Stimulated activated CD4-positive, alpha-beta T cell treated with anti-CD3 and anti-CD28 coated beads, TNF-alpha, amount 100 ng/mL, for 1 hour (primary cell): ENCODE measurements around the gene CD44.

Experiments used
- DNase-seq, 3 donors: peaks; one replicate each; pipeline ENCODE4 v3.0.0-alpha.2; 2020; ENCODE audit warnings: low read depth in 3 of 3, low spot score in 1 of 3

CD44 gene

DNA sequence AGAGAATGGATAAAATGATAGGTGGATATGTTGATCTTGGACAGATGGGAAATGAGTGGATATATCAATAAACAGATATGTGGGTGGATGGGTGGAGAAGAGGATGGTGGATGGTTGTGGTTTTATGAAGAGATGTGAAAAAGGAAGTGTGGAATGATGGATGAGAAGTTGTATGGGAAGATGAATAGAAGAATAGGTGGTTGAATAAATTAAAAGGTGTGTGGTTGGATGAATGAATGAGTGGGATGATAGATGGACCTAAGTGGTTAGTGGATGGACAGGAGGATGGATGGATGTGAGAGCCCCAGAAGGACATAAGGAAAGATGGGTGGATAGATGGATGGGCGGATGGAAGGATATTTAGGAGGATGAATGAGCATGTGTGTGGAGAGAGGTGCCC, 913 bp upstream of the CD44 start:
- no peak for DNase-seq

DNA sequence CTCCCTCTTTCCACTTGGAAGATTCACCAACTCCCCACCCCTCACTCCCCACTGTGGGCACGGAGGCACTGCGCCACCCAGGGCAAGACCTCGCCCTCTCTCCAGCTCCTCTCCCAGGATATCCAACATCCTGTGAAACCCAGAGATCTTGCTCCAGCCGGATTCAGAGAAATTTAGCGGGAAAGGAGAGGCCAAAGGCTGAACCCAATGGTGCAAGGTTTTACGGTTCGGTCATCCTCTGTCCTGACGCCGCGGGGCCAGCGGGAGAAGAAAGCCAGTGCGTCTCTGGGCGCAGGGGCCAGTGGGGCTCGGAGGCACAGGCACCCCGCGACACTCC, 397 bp upstream of the CD44 start:
- DNase-seq: no peak

DNA sequence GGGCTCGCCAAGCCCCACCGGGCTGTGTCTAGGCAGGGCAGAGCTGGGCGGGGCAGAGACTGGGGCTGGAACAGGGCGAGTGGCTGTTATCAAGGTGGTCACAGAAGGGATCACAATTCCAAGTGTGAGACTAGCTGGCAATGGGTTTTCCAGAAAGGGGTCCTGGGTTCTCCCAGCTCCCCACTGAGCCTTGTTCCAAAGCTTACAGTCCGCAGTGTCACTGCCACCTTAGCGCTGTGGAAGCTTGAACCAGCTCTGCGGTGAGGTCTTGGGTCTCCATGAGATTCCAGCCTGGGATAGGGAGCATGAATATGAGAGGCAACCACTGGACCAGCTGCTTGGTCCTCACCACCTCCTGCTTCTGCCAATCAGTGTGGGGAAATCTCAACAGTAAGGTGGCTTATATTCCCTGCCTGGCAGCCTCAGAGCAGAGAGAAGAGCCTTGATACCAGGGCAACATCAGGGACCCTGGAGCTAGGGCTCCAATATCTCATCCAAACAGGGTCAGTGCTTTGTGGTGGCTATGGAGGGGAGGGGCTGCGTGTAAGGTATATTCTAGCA, 831 bp downstream of the CD44 start:
- no peak for DNase-seq

DNA sequence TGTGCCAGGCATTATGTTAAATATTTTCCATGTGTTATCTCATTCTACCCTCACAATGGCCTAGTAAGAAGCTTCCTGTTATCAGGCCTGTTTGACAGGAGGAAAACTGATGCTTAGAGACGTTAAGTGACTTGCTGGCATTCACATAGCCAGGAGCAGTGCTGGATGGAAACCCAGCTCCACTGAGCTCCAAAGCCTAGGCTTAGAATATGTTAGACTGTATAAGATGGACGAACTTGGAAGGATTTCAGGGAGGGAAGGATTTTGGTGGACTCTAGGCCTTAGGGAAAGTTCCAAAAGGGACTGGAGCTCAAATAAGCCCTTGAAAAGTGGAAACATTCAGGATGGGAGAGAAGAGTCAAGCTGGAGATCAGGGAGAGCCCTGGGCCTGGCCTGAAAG, 2.1 kb downstream of the CD44 start:
- DNase-seq: no peak

DNA sequence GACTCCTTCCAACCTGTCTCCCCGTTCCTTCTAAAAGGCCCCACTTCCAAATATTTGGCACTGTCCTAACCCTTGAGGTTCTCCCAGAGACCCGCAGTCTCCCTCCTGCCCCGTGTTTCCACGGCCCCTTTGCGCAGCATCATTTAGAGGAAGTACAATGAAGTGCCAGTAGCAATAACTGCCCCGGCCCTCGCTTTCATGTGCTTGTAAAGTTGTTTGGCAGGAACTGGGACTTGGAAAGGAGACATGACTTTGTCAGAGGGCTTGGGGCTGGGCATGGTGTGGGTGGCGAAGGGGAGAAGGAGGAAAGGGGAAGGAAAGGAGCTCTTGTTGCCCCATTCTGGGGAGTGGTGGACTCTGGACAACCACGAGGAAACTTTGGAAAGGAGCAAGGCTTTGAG, 2.6 kb downstream of the CD44 start:
- no peak for DNase-seq

DNA sequence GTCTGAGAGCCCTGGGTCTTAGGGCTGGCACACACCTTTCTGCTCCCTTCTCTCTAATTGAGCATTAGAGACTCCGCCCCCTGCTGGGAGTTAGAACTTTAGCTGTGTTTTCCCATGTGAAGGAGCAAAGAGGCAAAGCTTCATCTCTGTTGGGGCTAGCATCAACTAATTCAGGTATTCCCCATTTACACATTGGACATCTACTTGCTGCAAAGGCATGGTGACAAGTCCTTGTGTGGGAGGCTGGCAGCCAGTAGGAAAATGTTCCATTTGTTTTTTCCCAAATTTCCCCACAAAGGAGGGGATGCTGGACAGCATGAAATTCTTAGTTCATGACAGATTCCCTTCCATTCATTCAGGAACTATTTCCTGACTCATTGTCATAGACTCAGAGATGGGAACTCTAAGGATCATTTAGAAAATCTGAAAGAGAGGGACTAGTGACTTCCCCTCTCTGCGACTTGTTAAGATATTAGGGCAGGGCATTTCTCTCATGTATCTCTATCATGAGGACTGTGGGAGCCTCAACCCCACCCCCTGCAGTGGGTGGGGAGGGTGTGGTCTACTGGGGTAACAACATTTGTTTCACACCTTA, 3.6 kb downstream of the CD44 start:
- no peak for DNase-seq

DNA sequence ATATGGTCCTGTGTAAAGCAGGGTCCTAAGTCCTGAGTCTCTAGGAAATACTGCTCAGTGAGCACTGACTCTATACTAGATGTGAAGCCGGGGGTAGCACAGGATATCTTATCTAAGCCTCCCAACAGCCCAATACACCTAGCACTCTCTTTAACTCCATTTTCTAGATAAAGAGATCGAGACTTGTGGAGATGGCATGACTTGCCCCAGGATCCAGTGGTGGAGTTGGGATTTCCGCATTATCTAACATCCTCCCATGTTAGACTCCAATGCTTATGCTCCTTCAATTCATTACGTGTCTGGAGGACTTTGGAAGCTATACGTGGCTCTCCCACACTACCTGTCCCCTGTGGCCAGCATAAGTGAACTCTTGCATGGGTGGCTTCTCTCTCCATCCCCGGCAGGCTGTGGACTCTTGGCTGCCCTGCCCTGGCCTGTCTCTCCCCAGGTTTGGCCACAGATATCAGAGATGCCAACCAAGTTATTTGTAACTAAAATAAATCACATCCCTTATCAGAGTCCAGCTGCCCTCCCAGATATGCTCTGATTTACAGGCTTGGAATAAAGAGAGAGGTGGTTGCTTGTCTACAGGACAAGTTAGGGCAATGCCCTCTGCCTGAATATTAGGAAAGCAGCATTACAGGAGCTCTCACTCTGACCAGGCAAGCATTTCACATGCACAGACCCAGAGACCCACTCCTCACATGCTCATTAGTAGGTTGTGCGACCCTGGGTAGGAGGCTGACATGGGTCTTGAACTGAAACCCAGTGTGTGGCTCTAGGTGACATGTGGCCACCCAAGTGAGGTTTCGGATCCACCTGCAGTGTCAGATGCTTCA, 4.5 kb downstream of the CD44 start:
- DNase-seq: no peak

DNA sequence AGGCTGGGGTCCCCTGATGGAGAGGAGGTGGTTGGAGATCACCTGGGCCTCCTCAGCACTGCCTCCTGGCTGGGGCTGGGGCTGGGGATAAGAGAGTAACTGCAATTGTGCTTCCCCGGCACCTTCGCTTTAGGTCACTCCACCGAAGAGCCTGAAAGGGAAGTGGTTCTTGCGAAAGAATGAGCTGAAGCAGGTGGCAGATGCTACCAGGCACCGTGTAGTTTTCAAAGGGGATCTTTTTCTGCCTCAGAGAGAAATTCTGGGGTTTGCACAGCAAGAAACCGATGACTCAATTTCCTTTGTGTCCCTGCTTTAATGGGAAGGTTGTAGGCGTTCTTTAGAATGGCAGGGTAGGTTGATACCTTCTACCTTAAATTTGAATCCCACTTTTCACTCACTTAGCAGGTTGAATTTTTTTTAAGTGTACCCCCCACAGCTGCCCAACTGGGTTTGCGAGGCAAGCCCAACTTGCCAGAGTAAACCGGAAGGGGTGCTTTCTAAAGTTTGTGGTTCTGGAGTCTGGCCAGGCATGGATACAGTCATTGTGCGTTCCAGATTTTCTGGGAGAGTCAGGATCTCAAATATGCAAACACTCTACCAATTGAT, 5.3 kb downstream of the CD44 start:
- peak in 1 of 3 donors; percentile 40 for DNase-seq

DNA sequence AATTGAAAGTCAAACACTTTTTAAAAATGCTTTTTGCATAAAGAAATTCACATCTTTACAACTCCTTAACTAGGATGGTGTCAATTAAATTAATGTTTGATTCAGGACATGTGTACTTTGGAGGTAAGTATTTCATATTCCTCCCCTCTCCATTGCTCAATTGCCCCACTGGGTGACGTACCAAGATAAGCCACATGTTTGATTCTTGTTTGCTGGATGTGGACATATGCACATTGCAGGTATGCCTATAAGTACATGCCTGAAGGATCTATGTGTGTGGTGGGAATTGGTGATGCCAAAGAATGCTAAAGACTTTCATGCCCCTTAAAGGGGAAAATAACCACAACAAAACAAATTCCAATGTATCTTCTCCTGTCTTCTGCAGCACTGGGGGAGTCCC, 5.8 kb downstream of the CD44 start:
- DNase-seq: no peak

DNA sequence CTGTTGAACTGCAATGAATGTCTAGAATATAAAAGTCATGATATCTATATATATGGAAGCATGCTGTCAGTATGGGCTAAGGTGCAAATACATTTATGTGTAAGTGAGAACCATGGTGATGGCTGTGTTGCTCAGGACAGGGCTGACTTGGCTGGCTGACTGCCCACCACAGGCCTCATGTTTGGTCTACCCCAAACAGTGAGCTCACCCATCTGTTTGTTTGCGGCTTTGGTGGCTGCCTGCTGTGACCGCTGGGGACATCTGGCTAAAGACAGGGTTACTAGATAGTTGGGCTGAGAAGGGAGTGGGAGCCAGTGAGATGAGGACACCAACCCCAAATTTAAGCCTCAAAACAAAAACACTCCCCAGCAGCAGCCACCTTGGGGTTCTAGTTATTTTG, 6.3 kb downstream of the CD44 start:
- no peak for DNase-seq

DNA sequence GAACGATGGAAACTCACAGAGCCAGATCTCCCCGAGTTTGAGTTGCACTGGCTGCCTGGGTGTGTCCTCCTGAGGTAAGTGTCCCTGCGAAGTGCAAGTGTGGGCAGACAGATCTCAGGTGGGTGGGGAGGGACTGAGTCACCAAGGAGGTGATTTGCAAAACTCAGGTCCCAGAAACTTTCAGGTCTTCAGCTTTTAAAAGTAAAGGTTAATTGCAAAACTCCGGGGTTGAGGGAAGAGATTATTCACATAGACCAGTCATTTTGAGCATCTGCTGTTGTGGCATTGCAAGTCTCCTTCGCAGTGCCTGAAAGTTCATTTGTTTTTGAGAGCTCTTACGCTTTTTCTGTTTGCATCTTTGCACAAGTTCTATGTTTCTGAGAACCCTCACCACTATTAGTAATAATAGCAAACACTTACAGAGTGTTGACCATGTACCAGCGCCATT, 7.1 kb downstream of the CD44 start:
- DNase-seq: peak; percentile 48 to 58 (median 52)

DNA sequence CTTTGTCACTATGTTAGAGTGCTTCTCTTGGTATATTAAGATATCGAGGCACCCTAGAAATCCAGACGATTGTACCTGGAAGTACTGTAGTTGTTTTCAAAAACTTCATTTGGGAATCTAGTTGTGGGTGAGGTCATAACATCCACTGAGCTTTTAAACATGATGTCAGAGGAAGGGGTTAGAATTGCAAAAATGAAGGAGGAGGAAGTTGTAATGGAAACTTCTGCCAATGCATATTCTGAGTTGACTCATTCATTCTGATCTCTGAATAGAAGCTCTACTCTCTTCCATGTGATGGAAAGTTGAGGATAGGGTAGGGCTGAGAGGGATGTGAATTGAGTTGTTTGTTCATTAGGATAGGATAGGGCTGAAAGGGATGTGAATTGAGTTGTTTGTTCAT, 7.7 kb downstream of the CD44 start:
- no peak for DNase-seq

DNA sequence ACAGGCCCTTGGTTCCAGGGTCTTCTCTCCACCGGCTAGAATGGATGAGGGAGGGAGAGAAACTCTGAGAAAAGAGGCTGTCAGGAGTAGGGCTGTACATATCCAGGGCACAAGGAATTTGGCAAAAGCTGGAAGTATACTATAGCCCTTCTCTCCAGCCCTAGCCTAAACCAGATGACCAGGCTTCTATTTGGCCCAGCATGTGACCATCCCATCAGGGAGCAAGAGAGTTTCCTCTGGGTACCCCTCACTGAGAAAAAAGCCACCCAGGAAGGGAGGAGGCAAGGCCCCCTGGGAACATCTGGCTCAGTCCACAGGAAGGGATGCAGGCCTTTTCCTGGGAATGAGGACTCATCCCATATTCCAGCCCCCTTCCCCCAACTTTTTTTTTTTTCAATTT, 8.3 kb downstream of the CD44 start:
- no peak for DNase-seq

DNA sequence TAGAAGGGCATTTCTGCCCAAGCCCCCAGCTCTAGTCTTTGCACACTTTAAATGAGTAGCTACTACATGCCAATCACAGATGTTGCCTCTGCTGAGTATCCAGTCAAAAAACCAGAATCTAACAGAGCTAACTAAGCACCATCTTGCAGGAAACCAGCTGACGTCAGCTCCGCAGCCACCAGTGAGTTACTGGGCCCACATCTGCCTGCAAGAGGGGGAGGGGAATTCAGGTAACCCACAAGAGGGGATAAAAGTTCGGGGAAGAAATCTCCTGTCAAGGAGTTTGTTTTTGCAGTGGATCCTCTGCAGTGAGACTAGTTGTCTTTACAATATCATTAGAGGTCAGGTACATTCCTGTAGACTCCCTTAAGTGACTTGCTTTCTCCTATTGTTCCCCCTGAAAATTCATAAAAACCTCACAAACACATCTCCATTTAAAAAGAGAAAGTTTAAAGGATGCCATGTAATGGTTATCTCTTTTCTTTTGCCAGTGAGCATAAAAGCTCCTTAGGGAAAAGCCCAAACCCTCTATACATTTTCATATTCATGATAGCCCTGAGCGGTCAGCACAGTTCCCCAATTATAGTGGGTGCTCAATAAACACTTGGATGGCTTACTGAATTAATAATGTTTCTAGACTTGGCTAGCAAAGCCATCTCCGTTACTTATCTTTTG, 9.3 kb downstream of the CD44 start:
- DNase-seq: no peak

DNA sequence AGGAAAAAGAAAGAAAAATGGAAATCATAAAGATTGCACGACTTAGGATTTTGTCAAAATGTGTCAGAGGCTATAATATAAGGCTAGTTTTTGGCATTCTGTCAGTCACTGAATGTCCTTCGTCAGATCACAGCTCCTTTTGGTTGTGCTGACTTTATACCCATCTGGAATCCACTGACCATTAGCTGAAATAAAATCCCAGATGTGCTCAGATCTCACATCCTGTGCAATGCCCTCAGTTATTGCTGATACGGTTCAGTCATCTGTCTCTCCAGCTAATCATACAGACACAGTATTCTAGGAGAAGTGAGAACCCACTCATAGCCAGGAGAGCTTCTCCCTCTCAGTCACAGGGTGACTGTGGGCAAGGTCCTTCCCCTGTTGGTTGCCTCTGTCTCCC, 11.5 kb downstream of the CD44 start:
- no peak for DNase-seq

DNA sequence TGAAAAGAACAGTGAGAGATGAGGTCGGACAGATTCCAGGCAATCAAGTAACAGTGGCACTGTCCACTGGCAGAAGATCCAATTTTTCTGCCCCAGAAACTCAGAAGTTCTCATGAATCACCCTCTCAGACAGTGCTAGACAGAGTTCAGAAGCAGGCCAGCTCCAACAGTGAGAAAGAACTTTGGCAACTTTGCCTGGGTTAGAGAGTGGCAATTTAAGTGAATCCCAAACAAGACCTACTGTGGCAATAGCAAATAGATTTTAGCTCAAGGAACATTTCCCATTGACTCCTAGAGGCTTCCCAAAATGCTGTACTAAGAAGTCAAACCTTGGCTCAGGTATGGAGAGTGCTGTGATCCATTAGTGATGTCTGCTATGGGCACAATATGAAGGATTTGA, 12.3 kb downstream of the CD44 start:
- no peak for DNase-seq

DNA sequence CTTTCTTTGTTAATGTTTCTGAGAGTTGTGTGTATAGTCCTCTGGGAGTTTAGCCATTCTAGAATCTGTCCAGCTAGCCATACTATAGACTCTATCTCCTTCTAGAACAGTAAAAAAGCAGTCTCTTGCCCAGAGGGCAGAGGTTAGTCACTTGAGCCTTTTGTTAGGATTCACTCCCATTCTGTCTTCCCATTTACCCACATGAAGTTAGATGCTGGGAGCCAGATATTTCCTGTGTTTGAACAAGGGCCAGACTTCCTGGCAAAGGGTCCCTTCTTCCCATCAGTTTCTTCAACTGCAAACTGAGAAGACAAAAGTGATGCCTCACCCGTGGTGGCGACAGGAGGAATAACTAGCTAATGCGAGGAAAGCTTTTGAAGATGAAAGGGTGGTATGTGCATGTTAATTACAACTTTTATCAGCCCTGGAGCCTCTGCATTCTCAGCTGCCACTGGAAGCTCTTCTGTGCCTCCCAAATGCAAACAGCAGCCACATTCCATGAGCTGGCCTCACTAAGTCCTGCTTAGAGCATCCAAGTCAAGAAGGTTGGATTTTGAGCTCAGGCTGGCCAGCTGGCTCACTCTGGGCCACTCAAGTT, 12.8 kb downstream of the CD44 start:
- no peak for DNase-seq

DNA sequence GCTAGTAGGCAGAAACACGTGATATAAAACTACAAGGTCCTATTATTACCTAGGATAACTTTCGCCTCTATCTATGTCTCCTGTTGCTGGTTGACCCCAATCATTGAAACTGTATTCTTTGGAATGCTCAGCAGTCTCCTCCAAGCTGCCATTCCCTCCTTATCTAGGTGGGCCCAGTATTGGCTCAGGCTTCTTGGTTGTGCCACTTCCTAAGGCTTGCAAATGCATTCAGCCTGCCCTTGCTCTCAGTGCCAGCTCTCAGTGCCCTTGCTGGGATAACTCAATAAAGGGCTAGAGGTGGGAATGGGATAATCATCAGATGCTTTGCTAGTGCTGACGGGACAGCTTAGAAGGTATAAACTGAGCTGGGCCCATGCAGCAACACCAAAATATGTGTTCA, 13.6 kb downstream of the CD44 start:
- no peak for DNase-seq

DNA sequence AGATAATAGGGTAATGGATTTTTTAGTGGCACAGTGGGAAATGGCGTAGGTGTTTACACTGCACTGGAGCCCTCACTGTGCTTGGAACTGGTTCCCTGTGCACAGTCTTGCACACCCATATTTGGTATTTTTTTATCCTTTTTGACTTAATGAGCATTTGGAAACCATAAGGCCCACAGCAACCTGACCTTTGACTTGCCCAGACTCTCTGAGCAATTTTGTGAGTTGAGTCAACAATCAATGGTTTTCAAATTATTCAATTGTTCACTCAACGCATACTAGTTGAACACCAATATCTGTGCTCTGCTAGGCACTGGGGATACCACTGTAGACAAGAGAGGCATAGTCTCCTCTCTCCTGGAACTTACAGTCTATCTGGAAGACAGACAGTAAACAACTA, 14.3 kb downstream of the CD44 start:
- DNase-seq: no peak

DNA sequence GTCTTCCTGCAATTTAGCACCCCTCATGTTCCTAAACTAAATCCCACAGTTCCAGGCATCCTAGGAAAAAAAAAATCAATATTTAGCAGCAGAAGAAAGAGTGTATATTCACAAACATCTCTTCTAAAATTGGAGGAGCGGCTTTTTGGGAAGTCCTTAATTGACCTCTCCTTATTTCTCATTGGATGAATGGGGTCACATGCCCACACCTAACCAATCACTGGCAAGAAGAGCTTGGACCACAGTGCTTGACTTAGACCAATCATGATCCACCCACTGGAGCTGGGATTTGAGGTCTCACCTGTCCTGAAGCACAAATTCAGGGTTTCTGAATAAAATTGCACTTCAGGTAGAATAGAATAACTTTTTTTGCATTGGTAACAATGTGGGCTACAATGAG, 16.0 kb downstream of the CD44 start:
- DNase-seq: no peak

DNA sequence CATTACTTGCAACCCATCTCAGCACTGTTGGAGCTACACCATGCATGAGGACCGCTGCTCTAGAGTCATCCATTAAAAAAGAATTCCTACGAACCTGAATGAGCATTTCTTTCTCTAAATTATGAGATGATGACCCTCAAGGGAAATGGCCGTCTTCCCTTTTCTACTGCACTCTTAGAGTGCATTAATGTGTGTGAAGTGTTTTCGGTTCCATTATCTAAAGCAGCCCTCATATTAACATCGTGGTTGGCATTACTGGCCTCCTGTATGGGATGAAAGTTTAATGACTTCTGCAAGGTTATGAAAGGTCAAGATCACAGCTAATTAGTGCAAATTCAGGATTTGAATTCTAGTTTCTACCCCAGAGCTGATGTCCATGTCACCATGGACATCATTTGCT, 16.7 kb downstream of the CD44 start:
- DNase-seq: no peak
